Prostate gland (tissue), 2 donors: Measurements from ENCODE around the gene KDM8.

ENCODE experiments used
- POLR2A ChIP-seq: fragments of 450-650 bp; IDR thresholded peaks from one replicate; pipeline ENCODE4 v1.6.1; 2016; ENCODE audit warnings: antibody characterized with exemption, mild to moderate bottlenecking
- POLR2AphosphoS5 ChIP-seq: sonication (generic); formaldehyde crosslinking; IDR thresholded peaks from one replicate; pipeline ENCODE4 v1.6.1; 2017; ENCODE audit warnings: antibody characterized with exemption
- TF ChIP-seq, protein P1 (sequence below), 4 experiments: fragments of 200-600 bp in 2 of 4; fragments of 450-650 bp in 2 of 4; sonication (generic) in 2 of 4; IDR thresholded peaks; 1 replicate in 3 of 4; 2 replicates in 1 of 4; pipeline ENCODE4 v1.5.1; 2016 to 2019; ENCODE audit warnings: antibody characterized with exemption in 4 of 4, mild to moderate bottlenecking in 2 of 4, moderate library complexity in 2 of 4

DNA sequence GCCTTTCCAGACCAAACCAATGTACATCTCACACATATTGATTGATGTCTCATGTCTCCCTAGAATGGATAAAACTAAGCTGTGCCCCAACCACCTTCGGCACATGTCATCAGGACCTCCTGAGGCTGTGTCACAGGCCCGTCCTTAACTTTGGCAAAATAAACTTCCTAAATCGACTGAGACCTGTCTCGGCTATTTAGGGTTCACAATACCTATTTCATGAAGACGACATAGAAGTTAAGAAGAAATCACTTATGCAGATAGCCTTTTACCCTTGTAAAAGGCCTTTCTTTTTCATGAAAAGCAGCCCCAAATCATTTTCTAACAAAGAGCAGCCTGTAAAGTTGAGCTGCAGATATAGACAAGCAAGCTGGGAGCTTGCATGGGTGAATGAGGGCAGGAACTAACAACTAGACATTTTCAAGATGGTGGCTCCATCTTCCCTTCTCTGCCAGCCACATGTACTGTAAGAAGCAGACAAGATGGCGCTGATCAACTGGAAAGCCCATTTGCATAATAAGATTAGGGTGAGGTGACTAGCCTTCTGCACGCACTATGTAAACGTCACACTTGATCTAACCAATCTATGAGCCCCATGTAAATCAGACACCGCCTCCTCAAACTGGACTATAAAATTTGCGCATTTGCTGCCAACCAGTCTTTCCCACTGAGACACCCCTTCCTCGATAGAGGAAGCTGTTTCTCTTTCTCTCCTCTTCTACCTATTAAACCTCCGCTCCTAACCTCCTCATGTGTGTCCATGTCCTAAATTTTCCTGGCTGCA is 4.7 kb upstream of the KDM8 start:
- TF ChIP-seq, protein P1, sequence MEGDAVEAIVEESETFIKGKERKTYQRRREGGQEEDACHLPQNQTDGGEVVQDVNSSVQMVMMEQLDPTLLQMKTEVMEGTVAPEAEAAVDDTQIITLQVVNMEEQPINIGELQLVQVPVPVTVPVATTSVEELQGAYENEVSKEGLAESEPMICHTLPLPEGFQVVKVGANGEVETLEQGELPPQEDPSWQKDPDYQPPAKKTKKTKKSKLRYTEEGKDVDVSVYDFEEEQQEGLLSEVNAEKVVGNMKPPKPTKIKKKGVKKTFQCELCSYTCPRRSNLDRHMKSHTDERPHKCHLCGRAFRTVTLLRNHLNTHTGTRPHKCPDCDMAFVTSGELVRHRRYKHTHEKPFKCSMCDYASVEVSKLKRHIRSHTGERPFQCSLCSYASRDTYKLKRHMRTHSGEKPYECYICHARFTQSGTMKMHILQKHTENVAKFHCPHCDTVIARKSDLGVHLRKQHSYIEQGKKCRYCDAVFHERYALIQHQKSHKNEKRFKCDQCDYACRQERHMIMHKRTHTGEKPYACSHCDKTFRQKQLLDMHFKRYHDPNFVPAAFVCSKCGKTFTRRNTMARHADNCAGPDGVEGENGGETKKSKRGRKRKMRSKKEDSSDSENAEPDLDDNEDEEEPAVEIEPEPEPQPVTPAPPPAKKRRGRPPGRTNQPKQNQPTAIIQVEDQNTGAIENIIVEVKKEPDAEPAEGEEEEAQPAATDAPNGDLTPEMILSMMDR (IDR thresholded peaks at IDR 0.05): no peak
- TF ChIP-seq POLR2AphosphoS5 (no peak), POLR2A (no peak)
